ENCODE data around the gene NKX6-1.

The NKX6-1 gene

GRCh38 chr4:84477738-84478137 is 21.4 kb downstream of the NKX6-1 start:
- DNase-seq = no peak

DNA sequence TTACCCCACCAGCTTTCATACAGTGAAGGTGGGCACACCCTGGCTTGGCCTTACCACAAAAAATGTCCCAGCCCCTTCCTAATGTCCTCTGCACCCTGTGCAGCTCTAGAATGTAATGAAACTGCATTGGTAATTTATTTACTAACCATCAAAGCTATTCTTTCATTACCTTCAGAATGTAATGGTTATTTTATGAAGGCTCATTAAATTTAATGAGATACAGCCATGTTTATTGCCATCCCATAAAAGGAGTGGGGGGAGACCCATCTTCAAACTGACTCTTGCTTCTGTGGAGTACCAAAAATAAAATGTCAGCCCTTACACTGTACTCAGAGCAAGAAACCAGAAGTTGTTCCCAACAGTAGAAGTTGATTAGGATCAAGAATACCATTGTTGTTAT is 25.0 kb downstream of the NKX6-1 start:
- no peak for DNase-seq

DNA sequence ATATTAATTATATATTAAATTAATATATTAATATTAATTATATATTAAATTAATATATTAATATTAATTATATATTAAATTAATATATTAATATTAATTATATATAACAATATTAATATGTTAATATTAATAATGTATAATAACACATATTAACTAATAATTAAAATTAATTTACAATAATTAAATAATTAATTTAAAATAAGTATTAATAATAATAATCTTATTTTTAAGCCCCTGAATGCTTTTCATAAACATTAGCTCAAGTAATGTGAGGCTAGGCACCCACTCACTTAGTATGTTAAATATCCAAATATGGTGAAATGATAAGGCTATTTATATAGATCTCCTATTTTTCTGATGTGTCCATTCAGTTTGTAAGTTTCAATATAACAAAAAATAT is 26.9 kb downstream of the NKX6-1 start:
- DNase-seq = no peak

- no peak for DNase-seq
These were observed 28.8 kb downstream of the NKX6-1 start for GRCh38 chr4:84470204-84470785.

GRCh38 chr4:84467601-84468000 is 31.5 kb downstream of the NKX6-1 start:
- DNase-seq = no peak

DNA sequence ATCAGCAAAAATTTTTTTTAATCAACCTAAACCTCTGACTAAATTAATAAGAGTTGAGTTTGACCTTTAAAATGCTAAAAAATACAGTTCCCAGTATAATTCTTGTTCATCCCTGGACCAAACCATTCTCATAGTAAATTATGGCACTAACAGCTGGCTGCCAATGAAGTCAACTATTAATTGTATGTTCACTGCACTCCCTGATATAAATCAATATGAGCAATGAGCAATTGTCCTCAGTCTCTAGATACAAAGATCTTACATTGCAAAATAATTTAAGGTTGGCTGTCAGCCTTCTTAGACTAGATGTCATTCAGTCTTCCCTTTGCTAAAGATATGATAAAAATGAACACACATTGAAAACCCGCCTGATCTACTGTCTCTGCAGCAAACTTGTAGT is 39.3 kb downstream of the NKX6-1 start:
- DNase-seq = no peak

DNA sequence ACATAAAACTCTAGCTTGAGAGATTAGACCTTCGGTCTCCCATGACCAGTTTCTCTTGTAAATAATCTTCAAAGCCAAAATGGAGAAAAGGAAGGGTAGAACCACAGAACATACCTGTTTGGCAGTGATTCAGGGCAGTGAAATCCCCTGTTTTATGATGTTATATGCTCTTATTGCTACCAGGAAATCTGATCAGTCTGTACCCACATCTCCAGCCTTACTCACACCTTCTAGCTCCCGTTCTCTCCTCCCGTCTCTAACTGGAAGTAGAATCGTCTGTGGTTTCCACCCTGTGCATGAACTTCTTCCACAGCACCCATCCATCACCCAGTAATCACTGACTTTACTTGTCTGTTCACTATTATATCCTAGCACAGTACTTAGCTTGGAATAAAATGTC is 42.9 kb downstream of the NKX6-1 start:
- DNase-seq = no peak

DNA sequence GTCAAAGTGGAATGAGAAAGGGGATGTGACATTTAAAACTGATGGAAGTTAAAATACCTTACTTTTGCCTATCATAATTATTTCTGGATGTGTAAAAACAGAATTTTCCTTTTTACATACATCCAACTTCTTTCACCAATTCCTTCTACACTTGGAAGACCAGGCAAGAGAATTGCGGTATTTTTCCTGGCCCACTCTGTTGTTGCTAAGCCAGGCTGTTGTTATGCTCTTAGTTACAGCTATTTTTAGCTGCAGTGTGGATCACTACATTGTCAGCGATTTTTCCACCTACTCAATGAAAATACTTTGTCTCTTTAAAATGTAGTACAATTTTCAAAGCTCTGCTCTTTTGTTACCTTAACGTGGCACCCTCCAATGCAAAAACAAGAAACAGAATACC is 43.4 kb downstream of the NKX6-1 start:
- no peak for DNase-seq

DNA sequence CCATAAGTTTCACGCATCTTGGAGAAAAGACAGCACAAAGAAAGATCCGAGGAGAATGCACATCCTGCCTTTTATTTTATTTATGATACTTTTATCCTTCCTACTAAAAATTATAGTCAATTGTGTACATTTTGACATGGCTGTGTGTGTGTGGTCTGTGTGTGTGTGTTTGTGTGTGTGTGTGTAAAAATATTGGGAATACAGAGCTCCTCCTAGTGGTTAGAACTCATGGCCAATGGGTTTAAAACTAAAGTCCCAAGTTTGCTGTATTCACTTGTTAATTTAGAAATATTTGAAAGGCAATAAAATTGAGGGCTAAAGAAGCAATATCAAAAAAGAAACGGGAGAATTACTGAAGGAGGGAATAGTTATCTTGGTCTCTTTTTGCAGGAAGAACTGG is 47.5 kb downstream of the NKX6-1 start:
- peak; percentile 13 for DNase-seq

DNA sequence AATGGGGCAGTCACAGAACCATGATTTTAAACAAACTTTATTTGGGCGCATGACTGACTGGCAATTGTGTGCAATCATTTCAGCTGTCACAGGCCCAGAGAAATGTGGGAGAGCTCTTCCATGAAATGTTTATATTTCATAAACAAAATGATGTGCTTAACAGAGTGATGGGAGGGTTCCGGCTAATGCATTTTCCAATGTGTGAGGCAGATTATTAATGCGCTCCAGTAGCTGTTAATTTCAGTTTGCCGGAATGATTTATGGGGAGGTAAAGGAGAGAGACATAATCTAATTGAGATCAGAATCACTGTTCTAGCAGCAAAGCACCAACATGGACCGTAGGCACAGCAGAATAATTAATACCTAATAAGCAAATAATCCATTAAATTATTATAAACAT is 55.6 kb downstream of the NKX6-1 start:
- no peak for DNase-seq

- no peak for DNase-seq
These were observed 56.3 kb downstream of the NKX6-1 start for GRCh38 chr4:84442778-84443177.

All from NCI-H1694 treated with DMSO at 0.1 percent for 48 hours (cell line).